ENCODE measurements around the gene MRPL23.

DNA sequence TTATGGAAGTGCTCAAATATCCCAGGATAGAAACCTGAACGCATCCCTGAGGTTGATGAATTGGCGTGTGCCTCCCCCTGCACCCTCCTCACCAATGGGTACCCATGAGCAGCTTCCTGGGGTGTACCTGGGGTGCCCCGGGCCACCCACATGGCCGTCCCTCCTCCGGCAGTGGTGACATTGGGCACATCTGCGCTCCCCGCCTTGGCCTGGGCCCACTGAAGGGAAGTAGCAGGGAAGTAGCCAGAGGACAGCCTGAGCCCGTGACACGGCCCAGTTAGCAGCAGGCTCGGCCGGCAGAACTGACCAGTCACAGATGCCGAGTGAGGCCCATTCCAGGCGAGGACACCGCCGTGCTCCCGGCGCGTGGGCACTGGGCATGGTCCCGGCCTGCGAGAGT lies 16.7 kb downstream of the MRPL23 start:
- TF ChIP-seq POLR2A (IDR thresholded peaks at IDR 0.05; ENCODE audit: low read length) (no peak), GATA1 (IDR thresholded peaks at IDR 0.05; ENCODE audit: low read depth, low read length) (no peak)

Data from erythroblast (primary cell).